RPMI7951 (cell line): Measurements from ENCODE around the gene DPYSL3. TPM values are rescaled to one million over a fixed set of nuclear protein-coding genes. Genes with fewer than 3 reads are reported as not detected.

Source experiments
- DNase-seq: peaks from one replicate; pipeline ENCODE4 v3.0.0-alpha.2; 2012; ENCODE audit warnings: low read depth
- total RNA-seq: library from RNA; depleted of rRNA; stranded (reverse); fragments of >200 nt; shearing (Covaris generic); gene quantifications from 2 replicates; pipeline ENCODE4 v1.2.3, GENCODE V29; 2014

Gene DPYSL3
- total RNA-seq, 1 experiment from 2014 or later: 191 TPM

GRCh38 chr5:147403651-147404640 lies 105.9 kb downstream of the DPYSL3 start:
- peak; percentile 98 for DNase-seq

GRCh38 chr5:147400881-147401280 lies 109.0 kb downstream of the DPYSL3 start:
- no peak for DNase-seq

- no peak for DNase-seq
Measured at GRCh38 chr5:147400126-147400809, 109.6 kb downstream of the DPYSL3 start.

GRCh38 chr5:147398860-147399259 lies 111.0 kb downstream of the DPYSL3 start:
- peak; percentile 98 for DNase-seq

GRCh38 chr5:147397616-147398015 lies 112.3 kb downstream of the DPYSL3 start:
- DNase-seq: no peak

GRCh38 chr5:147396070-147396823 lies 113.6 kb downstream of the DPYSL3 start:
- DNase-seq: peak; percentile 81

GRCh38 chr5:147393874-147394672 lies 115.8 kb downstream of the DPYSL3 start:
- DNase-seq: no peak

- peak; percentile 94 for DNase-seq
Measured at GRCh38 chr5:147391781-147392180, 118.1 kb downstream of the DPYSL3 start.

- no peak for DNase-seq
Measured at GRCh38 chr5:147390654-147391225, 119.1 kb downstream of the DPYSL3 start.

GRCh38 chr5:147388184-147389108 lies 121.4 kb downstream of the DPYSL3 start:
- DNase-seq: no peak

- DNase-seq: no peak
Measured at GRCh38 chr5:147387109-147387508, 122.8 kb downstream of the DPYSL3 start.

- peak; percentile 18 for DNase-seq
Measured at GRCh38 chr5:147384346-147385193, 125.3 kb downstream of the DPYSL3 start.

- peak; percentile 29 for DNase-seq
Measured at GRCh38 chr5:147382776-147383175, 127.1 kb downstream of the DPYSL3 start.

- DNase-seq: no peak
Measured at GRCh38 chr5:147381555-147381954, 128.3 kb downstream of the DPYSL3 start.

GRCh38 chr5:147377682-147378081 lies 132.2 kb downstream of the DPYSL3 start:
- no peak for DNase-seq

GRCh38 chr5:147375151-147375550 lies 134.7 kb downstream of the DPYSL3 start:
- no peak for DNase-seq

- no peak for DNase-seq
Measured at GRCh38 chr5:147373328-147373727, 136.5 kb downstream of the DPYSL3 start.

- no peak for DNase-seq
Measured at GRCh38 chr5:147372191-147372590, 137.7 kb downstream of the DPYSL3 start.

GRCh38 chr5:147371290-147371689 lies 138.6 kb downstream of the DPYSL3 start:
- no peak for DNase-seq
